Peyer's patch (tissue), 4 donors: ENCODE measurements around the gene ADAMTS2.

ENCODE experiments used
- CTCF ChIP-seq, 6 experiments: fragments of 450-650 bp in 4 of 6; fragments of 200-600 bp in 2 of 6; sonication (generic) in 1 of 6; IDR thresholded peaks; one replicate each; pipeline ENCODE4 v1.5.1; 2017 to 2019; ENCODE audit warnings: antibody characterized with exemption in 6 of 6, mild to moderate bottlenecking in 3 of 6, moderate library complexity in 1 of 6
- POLR2A ChIP-seq, 2 donors: fragments of 450-650 bp; IDR thresholded peaks; one replicate each; pipeline ENCODE4 v1.5.1; 2017; ENCODE audit warnings: antibody characterized with exemption in 2 of 2, mild to moderate bottlenecking in 2 of 2, moderate library complexity in 2 of 2

DNA sequence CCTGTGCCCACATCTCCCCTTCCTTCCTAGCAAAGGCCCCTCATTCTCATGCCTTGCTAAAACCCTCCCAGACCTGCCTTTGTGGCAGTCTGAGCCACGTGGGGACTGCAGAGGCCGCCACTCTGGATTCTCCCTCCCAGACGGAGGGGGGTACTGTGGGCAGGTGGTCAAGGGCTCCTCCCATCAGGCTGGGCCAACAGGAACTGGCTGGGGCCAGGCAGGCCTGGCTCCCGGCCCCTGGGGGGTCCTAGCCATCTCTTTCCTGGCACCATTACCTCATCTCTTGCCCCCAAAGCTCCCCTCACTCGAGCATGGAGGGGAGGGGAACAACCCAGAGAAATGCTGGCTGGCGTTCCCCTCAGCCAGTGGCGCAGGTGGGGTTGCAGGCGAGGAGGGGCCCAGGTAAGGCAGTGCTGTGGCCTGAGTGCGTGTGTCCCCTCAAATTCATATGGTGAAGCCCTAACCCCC lies 196.5 kb downstream of the ADAMTS2 start:
- TF ChIP-seq CTCF (IDR thresholded peaks at IDR 0.05) (no peak), POLR2A (IDR thresholded peaks at IDR 0.05) (no peak)
